ENCODE results near the gene DNAJB6.

DNA sequence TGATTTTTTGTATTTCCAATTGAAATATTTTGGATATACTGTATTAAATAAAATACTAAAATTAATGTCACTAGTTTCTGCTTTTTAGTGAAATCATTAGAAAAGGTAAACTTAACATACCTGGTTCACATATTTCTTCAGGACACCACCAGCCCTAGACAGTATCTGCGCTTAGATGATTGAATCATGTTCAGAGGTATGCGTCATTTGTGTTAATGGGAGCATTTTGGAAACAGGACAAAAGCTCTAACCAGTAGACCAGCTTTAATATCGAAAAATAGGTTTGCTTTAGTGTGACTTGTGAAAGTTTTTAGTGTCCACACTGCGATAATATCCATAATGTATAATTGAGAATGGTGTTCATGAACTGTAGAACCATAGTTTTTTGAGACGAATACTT lies 47.1 kb downstream of the DNAJB6 start:
- TF ChIP-seq, protein P1, sequence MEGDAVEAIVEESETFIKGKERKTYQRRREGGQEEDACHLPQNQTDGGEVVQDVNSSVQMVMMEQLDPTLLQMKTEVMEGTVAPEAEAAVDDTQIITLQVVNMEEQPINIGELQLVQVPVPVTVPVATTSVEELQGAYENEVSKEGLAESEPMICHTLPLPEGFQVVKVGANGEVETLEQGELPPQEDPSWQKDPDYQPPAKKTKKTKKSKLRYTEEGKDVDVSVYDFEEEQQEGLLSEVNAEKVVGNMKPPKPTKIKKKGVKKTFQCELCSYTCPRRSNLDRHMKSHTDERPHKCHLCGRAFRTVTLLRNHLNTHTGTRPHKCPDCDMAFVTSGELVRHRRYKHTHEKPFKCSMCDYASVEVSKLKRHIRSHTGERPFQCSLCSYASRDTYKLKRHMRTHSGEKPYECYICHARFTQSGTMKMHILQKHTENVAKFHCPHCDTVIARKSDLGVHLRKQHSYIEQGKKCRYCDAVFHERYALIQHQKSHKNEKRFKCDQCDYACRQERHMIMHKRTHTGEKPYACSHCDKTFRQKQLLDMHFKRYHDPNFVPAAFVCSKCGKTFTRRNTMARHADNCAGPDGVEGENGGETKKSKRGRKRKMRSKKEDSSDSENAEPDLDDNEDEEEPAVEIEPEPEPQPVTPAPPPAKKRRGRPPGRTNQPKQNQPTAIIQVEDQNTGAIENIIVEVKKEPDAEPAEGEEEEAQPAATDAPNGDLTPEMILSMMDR (IDR thresholded peaks at IDR 0.05), result no peak
- TF ChIP-seq POLR2AphosphoS5 (IDR thresholded peaks at IDR 0.05) (no peak), POLR2A (IDR thresholded peaks at IDR 0.05) (no peak), EP300 (IDR thresholded peaks at IDR 0.05) (no peak)

Data from stomach (tissue), 4 donors.